IPS-NIHi7 (cell line): ENCODE data around the gene AP3S2.
"Not testable (repeated sequence)": the region's sequence is repeated elsewhere in the genome, so short reads cannot be mapped to it uniquely, and the experiment has no call there.

Experiments
- DNase-seq: peaks from one replicate; pipeline ENCODE4 v3.0.0; 2012; ENCODE audit warnings: mixed read lengths; ENCODE audit errors: extremely low spot score

Gene AP3S2

DNA sequence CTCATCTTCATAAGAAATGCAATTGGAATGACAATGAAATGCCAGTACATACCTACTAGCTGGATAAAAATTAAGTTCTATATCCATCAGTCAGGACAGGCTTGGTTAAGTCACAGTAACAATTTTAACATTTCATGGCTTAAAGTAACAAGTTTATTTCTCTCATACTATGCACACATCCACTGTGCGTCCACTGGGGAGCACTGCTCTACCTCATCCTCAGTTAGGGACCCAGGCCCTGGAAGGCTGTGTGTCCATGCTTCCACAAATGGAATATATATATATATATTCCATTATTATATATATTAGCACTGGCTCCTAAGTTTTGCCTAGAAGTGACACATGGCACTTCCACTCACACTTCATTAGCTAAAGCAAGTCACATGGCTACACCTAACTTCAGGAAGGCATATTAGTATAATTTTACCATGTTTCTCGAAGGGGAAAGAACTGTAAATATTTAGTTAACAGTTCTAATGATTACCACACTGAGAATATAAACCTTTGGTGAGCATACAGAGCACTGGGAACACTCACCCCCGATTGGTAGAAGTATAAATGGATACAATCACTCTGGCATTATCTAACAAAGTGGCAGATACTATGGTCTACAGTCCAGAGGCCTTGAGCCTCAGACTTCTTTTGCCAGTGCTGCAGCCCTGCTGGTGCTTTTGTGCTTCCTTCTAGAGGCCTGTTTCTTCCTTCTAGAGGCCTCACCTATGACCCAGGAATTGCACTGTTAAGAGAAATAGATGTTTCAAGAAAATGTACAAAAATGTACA lies 28.6 kb downstream of the AP3S2 start:
- no peak for DNase-seq

DNA sequence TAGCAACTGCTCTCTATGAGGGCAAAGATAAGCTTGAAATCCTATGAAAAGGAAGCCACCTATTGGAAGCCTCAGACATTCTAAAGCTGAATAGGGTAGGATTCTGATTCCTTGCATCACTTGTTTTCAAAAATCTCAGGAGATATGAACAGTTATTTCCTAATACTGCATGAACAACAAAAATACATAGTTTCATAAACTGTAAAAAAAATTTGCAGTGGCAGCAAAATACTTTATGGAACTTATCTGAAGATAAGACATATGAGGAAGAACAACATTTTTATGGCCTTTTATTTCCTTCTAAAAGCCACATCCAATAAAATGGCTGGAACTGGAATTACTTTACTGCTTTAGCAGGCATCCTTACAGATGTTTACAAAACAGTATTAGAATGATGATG lies 29.9 kb downstream of the AP3S2 start:
- DNase-seq, result no peak

DNA sequence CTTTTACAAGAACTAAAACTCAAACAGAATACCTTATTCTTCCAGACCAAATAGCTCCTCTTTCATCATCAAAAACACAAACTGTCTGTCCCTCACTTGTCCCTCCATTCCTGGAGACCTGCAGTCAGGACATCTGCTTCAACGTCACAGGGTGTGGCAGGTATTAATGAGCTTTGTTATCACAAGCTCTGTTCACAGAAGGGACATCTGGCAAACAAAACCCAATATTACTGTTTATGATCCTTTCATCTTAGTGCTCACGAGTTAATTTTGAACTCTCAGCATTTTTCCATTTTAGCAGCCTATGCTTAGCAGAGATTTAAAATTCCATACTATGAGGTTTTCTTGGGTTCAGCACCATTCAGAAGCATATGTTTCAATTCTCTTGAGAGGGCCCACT lies 32.9 kb downstream of the AP3S2 start:
- no peak for DNase-seq

DNA sequence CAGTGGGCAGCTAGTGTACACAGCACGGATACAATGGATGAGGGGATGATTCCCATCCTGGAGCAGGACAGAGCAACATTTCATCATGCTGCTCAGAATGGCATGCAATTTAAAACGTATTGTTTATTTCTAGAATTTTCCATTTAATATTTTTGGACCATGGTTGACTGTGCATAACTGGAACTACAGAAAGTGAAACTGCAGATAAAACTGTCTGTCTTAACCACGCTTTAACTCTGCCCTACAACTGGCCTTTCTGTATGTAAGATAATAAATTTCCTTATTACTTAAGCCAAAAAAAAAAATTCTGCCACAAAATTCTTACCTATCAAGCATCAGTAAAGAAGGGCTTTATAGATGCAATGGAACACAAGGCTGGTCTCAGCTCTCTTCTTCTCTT lies 33.4 kb downstream of the AP3S2 start:
- DNase-seq, result no peak

DNA sequence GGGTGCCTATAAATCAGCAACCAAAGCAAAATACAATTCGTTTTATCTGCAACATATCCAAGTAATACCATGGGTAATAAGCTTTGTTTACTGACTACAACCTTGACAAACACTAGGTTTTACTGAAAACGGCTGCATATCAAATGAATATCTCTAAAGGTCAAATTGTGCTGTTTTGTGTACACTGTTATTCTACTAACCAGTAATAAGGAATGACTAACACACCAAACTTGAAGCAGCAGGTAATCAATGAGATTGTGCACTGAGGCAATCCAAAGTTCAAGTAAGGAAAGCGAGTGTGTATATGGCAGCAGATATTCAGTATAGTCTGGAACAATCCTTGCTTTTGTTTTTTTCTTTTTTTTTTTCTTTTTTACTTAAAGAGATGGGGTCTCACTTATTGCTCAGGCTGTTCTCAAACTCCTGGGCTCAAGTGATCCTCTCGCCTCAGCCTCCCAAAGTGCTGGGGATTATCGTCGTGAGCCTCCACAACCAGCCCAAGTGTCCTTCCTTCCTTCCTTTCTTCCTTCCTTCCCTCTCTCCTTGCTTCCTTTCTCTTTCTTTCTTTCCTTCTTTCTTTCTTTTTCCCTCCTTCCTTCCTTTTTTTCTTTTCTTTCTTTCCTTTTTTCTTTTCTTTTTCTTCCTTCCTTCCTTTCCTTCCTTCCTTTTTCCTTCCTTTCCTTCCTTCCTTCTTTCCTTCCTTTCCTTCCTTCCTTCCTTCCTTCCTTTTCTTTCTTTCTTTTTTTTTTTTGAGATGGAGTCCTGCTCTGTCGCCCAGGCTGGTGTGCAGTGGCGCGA lies 34.9 kb downstream of the AP3S2 start:
- no peak for DNase-seq

DNA sequence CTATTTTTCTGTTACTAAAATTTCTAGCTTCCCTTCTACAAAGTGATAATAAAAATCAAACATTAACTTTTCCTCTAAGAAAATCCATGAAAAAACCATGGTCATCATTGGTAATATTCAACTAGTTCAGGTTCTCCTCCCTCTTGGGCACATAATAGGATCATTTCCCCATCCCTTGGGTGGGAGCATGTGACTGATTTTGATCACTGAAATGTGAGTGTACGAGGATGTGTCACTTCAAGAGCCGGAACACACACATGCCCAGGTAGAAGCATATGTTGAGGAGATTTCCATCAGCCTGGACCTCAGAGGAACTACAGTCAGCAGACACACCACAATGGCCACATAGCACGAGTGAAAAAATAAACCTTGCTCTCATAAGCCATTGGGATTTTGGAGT lies 36.1 kb downstream of the AP3S2 start:
- DNase-seq, result no peak

DNA sequence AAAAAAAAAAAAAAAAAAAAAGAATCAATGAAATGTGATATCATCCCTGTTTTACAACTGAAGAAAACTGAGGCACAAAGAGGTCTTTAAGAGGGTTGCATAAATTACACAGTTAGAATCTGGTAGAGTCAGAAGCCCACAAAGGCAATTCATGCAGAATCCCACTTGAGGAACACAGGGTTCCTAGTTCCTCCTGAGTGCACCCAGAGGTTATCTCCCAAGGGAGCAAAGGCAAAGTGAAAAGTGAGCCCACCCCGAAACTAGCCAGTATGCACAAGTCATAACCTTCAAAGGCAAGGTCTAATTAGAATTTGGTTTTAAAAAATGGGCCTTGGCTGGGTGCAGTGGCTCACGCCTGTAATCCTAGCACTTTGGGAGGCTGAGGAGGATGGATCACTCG lies 37.8 kb downstream of the AP3S2 start:
- no peak for DNase-seq

DNA sequence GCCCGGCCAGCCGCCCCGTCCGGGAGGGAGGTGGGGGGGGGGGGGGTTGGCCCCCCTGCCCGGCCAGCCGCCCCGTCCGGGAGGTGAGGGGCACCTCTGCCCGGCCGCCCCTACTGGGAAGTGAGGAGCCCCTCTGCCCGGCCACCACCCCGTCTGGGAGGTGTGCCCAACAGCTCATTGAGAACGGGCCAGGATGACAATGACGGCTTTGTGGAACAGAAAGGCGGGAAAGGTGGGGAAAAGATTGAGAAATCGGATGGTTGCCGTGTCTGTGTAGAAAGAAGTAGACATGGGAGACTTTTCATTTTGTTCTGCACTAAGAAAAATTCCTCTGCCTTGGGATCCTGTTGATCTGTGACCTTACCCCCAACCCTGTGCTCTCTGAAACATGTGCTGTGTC lies 38.9 kb downstream of the AP3S2 start:
- DNase-seq, result not testable (repeated sequence)

DNA sequence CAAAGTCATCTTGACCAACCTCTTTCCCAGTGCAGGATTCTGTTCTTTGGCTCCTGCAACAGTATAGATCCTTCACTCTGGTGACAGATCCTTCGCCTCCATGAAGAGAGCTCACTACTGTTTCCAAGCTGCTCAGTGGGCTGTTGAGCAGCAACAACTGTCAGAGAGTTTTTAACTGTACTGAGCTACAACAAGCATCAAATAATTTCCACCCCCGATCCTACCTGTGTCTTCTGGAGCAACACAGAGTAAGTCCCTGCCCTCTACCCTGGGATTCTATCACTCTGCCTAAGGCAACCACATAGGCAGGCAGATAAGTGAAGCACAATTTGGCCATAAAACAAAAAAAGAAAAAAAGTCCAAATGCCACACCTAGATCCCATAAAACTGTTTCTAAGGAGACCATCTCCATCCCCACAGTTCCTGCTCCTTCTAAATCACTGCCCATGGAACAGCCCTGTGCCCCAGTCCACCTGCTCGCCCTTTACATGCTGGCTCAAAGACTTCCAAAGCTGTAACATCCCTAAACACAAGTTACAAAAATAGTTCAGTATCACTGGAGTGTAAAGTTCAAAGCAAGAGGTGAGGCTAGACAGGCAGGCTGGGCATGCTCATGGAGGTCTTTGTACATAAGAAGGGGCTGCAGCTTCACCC lies 41.3 kb downstream of the AP3S2 start:
- DNase-seq, result no peak

DNA sequence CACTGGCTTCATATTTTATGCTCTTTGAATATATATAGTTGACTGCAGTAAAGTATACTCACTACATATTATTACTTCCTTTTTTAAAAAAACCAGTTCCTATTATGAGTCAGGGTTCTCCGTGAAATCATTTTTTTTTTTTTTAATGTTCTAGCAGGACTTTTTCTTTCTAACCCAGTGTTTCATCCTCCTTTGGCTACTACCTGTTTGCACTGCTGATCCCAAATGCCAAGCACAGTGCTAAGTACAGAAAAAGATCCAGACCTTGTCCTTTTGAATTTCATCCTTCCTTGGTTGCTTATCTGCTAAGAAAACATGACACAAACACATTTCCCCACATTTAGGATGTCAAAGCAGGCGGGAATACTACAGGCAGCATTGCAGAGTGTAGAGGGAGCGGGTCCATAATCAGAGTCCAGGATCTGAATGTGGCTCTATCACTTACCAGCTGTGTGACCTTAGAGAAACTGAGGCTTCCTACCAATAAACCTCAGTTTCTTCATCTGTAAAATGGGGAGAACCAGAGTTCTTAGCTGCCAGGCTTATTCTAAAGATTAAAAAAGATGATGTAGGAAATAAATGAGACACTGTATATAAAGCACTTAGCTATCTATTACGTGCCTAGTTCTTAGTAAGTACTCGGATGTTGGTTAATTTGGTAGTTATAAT lies 42.0 kb downstream of the AP3S2 start:
- DNase-seq, result no peak

DNA sequence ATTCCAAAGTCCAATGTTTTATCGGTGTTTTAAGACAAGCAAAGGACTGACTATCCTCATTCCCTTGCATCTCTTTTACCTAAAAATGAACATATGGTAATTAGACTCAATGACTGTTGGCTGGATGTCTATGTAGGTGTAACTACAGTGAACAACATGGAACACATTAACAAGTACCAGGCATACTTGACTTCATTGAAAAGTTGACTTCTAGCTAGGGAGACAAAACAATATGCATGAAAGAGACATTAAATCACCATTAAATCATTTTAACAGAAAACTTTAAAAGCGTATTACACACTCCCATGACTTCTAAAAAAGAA lies 44.9 kb downstream of the AP3S2 start:
- no peak for DNase-seq

DNA sequence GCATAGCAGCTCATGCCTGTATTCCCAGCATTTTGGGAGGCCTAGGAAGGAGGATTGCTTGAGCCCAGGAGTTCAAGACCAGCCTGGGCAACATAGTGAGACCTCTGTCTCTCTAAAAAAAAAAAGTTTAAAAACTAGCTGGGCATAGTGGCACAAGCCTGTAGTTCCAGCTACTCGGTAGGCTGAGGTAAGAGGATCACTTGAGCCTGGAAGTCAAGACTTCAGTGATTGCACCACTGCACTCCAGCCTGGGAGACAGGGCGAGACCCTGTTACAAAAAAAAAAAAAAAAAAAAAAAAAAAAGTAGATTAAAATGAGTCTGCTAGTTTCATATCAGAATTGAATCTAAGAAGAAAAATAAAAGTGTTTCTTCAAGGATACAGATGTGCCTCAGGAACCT lies 46.7 kb downstream of the AP3S2 start:
- DNase-seq, result no peak

DNA sequence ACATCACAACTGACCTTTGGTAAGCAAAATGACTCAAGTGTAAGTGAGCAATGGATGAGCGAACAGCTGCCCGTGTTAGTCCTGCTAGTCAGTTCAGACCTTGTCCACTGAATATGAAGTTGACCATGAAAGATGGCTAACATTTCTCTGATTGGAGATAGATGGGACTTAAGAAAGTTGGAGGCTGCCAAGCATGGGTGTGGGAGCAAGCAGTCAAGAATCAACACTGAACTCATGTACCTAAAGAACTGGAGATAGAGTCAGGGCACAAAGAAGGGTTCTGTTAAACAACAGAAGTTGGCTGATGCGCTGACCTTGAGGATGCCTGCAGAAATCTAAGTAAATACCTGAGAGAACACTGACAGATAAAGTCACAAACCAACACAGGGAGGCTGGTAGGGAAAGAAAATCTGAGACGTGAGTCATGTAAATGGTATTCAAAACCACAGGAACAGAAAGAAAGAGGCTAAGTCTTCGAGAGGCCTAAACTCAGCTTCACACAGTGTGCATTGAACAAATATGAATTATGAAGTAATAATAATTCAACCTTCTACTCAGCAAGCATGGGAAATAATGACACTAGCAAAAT lies 48.4 kb downstream of the AP3S2 start:
- DNase-seq, result no peak

DNA sequence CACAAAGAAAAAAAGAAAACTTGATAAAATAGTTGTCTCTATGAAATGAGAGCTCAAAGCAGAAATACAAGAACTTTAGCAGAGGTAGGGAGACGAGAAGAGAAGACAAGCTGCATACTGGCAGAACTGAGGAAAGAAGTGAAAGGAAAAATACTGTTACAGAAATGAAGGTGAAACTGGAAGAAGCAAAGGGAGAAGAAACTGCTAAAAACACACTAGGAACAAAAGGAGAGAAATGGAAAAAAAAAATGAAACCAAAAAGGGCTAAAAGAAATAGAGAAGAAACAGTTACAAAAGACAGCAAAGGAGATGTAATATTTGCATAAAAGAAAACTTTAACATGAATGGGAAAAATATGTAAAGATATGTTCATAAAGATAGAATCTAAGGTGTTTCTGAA lies 51.8 kb downstream of the AP3S2 start:
- DNase-seq, result no peak

DNA sequence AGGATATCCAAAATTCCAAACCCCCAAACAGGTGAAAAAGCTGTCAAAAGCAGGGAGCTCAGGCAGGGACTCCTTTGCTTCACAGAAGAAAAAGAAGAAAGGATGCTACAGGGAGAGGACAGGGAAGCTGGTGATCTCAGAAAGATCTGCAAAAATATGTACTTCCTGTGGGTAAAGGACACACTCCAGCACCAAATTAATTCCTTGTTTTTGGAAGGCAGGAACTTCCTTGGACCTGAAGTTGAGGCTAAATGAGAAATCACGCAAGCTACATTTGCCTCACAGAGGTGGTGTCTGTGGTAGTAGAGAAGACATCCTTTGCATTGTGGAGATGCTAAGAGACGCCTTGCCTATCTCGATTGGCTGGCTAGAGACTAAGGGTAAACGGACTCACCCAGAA lies 52.5 kb downstream of the AP3S2 start:
- no peak for DNase-seq

DNA sequence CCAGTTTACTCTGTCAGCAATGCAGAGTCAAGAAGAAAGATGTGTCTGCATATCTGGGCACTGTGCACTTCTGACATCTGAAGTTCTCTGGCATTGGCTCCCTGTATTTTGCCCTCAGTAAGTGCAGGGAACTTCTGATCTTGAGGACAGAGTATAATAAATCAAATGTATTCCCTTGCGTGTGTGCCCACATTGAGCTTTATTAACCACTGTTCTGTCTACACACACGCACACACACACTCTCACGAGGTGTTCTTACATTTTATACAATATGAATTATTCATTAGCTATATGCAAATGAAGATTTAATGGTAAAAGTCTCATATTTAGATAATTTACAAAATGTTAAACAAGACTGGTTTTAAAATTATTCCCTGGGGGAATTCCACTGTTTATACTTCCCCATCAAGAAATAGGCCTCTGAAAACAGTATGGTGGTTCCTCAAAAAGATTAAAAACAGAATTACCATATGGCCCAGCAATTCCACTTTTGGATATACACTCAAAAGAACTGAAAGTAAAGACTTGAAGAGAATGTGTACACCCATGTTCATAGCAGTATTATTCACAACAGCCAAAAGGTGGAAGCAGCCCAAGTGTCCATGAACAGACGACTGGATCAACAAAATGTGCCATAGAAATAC lies 54.5 kb downstream of the AP3S2 start:
- DNase-seq, result no peak

DNA sequence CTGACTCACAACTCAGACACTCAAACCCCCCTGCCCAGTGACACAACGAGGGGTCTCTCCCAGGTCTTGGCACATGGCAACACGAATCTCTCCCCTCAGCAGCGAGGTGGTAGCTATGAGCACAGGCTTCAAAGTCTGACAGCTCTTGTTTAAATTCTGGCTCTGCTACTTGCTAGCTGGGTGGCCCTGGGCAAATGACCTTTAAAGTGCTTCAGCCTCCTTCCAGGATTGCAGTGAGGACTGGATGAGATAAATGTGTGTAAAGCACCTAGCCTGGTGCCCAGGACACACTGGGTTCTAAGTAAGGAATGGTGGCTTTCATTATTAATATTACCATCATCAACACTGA lies 56.0 kb downstream of the AP3S2 start:
- DNase-seq, result no peak

DNA sequence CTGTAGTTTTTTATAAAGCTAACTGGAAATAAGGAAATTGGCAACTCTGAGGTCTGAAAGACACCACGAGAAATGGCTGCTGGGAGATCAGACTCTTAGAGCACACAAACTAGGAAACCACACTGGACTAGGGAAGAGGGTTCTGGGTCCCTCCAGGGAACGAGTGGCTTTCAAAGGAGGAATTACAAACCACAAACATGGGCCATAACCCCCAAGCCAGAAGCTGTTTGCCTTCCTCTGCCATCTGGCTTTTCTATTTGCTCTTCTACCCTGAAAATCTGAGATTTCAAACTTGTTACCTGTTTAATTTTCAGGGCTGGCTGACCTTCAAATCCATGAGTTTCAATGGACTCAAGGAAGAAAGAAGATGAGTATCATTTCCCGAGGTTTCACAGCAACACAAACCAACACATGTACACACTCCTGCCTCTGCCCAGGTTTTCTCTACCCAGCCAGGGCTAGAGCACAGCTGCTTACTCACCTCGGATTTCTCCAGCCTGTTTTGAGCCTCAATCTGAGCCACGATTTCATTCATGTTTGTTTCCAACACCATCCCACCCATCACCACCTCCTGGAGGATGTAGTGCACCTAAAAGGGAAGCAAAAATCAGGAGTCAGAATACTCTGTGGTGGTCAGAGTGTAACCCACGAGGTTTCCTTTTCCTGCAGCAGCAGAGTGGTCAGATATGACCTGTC lies 56.5 kb downstream of the AP3S2 start:
- no peak for DNase-seq

DNA sequence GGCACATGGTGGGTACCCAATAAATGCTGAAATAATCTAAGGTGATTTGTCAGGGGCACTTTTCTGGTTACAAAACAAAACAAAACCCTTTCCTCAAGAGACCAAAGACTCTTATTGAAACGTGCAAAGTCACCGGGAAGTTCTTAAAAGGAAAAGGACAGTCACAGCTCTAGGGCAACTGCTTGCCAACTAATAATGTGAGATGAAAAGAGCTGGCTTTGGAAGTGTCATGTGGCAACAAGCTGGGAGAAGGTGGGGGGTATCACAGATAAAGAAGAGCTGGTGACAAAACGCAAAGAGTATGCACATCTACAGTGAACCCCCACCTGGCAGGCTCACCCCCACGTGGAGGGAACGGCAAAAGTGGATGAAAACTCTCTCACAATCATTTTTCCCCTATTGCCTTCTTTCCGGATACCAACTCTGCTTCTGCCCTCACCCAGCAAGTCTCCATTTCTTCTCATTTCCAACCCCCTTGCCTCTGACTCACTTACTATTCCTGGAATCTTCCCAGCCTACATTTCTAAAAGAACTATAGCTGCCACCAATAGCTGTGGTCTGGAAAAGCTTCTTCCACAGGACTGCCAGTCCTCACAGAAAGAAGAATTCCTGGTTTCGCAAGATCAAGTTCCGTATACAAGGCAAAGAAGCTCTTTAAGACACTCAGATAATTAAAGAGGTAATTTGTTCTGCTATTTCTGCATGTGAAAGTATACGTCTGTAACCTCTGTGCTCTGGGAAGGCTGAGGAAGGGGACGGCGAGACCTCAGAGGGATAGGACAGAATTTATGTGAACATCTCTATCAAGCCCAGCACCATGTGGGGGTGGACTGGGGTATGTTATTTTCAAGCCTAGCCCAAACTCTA lies 57.3 kb downstream of the AP3S2 start:
- DNase-seq, result no peak

DNA sequence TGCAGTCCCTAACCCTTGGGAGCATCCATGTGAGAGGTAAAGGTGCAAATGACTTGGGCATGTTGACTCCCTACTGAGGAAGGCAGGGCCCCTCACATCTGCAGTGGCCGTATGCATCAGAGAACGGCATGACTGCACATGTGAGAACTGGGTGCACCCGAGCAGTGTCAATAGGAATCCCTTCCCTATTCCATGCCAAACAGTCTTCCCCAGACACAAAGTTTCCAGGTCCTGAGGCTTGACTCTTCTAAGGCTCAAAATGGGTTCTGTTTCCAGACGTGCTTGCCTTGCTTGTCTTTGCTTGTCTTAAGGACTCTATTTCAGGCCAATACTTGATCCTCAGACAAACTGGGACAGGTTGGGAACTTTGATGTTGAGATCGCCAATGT lies 58.6 kb downstream of the AP3S2 start:
- no peak for DNase-seq
